ENCODE results near the gene MSRB1. TPM values are rescaled to one million over a fixed set of nuclear protein-coding genes. Genes with fewer than 3 reads are reported as not detected.

Gene MSRB1
- total RNA-seq, 1 experiment from 2014 or later: 18.3 TPM

- CTCF ChIA-PET: no interaction called here
- no peak overlapping the region for H2AFZ ChIP-seq (ENCODE audit: low read depth, low read length, poor library complexity, severe bottlenecking)
- BruUV-seq (replicated peaks): no TSS peak
Measured at GRCh38 chr16:1938316-1938715, 4.7 kb downstream of the MSRB1 start.

DNA sequence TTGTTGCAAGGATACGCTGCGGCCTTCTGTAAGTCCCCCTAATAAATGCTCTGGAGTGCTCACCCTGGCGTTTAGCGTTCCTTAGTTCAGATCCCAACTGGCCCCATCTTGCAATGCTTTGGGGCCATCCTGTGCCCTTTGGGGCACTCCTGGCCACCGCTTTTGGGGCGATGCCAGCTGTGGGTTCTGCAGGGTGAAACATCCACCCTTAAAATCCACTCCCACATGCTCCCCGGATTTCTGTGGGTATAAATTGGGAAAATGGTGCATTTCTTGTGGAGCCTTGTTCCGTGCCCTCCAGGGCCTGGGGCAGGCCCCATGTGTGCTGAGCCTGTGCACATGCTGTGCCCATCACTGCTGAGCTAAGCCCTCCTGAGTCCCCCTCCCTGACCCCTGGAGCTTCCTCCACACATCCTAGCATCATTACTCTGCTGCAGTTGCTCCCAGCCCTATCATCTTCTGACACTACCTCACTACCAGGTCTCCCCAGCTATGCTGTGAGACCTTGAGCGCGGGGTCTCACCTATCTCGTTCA, 6.0 kb downstream of the MSRB1 start:
- Histone ChIP-seq H3K27ac (ENCODE audit: low read depth, low read length) (no peak overlapping the region), H4K20me1 (ENCODE audit: insufficient read depth) (no peaks in the 10 kb centered on the region), H3K36me3 (ENCODE audit: control insufficient read depth in 1 of 2, insufficient read depth in 2 of 2, low read length in 2 of 2) (peaks cover 5 to 6% of the 10 kb centered on the region in 2 experiments; a peak in 3 of 4 replicates), H3K4me3 (replicated peaks in 1 of 2; ENCODE audit: low read depth in 1 of 2, low read length in 2 of 2) (no peak overlapping the region), H3K9ac (ENCODE audit: low read length) (no peak overlapping the region), H3K79me2 (ENCODE audit: insufficient read depth, low read length) (no peaks in the 10 kb centered on the region), H2AFZ (ENCODE audit: low read depth, low read length, poor library complexity, severe bottlenecking) (no peak overlapping the region), H3K9me3 (ENCODE audit: control insufficient read depth in 1 of 2, insufficient read depth in 1 of 2, low read depth in 1 of 2, low read length in 2 of 2) (no peaks in the 10 kb centered on the region), H3K9me2 (ENCODE audit: insufficient read depth) (no peaks in the 10 kb centered on the region), H3K4me1 (ENCODE audit: control insufficient read depth in 1 of 2, insufficient read depth in 2 of 2, low read length in 2 of 2) (peaks cover 22 to 26% of the 10 kb centered on the region in 2 experiments), H3K4me2 (ENCODE audit: low read length) (no peak overlapping the region), H3K27me3 (ENCODE audit: insufficient read depth, low read length) (no peaks in the 10 kb centered on the region)
- ATAC-seq (no peak), DNase-seq (ENCODE audit: low read depth, low spot score) (no peak)
- CTCF ChIA-PET: no interaction called here
- TF ChIP-seq, protein P1, sequence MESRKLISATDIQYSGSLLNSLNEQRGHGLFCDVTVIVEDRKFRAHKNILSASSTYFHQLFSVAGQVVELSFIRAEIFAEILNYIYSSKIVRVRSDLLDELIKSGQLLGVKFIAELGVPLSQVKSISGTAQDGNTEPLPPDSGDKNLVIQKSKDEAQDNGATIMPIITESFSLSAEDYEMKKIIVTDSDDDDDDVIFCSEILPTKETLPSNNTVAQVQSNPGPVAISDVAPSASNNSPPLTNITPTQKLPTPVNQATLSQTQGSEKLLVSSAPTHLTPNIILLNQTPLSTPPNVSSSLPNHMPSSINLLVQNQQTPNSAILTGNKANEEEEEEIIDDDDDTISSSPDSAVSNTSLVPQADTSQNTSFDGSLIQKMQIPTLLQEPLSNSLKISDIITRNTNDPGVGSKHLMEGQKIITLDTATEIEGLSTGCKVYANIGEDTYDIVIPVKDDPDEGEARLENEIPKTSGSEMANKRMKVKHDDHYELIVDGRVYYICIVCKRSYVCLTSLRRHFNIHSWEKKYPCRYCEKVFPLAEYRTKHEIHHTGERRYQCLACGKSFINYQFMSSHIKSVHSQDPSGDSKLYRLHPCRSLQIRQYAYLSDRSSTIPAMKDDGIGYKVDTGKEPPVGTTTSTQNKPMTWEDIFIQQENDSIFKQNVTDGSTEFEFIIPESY (IDR thresholded peaks at IDR 0.05; ENCODE audit: extremely low read depth, insufficient replicate concordance, low read length): no peak
- TF ChIP-seq FOSL1 (IDR thresholded peaks at IDR 0.05; ENCODE audit: low read depth) (no peak), SP1 (IDR thresholded peaks at IDR 0.05; ENCODE audit: low read depth) (no peak), EGR1 (IDR thresholded peaks at IDR 0.05; ENCODE audit: low read depth) (no peak), SIN3A (IDR thresholded peaks at IDR 0.05; ENCODE audit: low read depth) (no peak), CBX3 (IDR thresholded peaks at IDR 0.05; ENCODE audit: low read depth) (no peak), CTCF (IDR thresholded peaks at IDR 0.05 in 2 of 3, conservative IDR thresholded peaks at IDR 0.05 in 1 of 3; ENCODE audit: borderline replicate concordance in 1 of 3, insufficient read depth in 1 of 3, low read depth in 2 of 3, low read length in 2 of 3) (no peak), EZH2phosphoT487 (IDR thresholded peaks at IDR 0.05; ENCODE audit: borderline replicate concordance) (no peak)
- TF ChIP-seq, protein P2, sequence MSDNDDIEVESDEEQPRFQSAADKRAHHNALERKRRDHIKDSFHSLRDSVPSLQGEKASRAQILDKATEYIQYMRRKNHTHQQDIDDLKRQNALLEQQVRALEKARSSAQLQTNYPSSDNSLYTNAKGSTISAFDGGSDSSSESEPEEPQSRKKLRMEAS (IDR thresholded peaks at IDR 0.05): no peak
- TF ChIP-seq, protein P3, sequence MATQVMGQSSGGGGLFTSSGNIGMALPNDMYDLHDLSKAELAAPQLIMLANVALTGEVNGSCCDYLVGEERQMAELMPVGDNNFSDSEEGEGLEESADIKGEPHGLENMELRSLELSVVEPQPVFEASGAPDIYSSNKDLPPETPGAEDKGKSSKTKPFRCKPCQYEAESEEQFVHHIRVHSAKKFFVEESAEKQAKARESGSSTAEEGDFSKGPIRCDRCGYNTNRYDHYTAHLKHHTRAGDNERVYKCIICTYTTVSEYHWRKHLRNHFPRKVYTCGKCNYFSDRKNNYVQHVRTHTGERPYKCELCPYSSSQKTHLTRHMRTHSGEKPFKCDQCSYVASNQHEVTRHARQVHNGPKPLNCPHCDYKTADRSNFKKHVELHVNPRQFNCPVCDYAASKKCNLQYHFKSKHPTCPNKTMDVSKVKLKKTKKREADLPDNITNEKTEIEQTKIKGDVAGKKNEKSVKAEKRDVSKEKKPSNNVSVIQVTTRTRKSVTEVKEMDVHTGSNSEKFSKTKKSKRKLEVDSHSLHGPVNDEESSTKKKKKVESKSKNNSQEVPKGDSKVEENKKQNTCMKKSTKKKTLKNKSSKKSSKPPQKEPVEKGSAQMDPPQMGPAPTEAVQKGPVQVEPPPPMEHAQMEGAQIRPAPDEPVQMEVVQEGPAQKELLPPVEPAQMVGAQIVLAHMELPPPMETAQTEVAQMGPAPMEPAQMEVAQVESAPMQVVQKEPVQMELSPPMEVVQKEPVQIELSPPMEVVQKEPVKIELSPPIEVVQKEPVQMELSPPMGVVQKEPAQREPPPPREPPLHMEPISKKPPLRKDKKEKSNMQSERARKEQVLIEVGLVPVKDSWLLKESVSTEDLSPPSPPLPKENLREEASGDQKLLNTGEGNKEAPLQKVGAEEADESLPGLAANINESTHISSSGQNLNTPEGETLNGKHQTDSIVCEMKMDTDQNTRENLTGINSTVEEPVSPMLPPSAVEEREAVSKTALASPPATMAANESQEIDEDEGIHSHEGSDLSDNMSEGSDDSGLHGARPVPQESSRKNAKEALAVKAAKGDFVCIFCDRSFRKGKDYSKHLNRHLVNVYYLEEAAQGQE (IDR thresholded peaks at IDR 0.05; ENCODE audit: low read depth): no peak
- RAD21 ChIA-PET (ENCODE audit: low non-redundant PET in 1 of 2, low total read pairs in 2 of 2, uncharacterized antibody in 2 of 2, unreplicated experiment in 2 of 2): no interaction called here
- POLR2A ChIA-PET: no interaction called here
- no TSS peak for BruUV-seq (replicated peaks)
- intact Hi-C loops (cut with micrococcal nuclease): no loop called here

More at GRCh38 chr16:1938316-1938715, 4.7 kb downstream of the MSRB1 start:
- DNase-seq (ENCODE audit: low read depth, low spot score) (no peak), ATAC-seq (no peak)
- no peaks in the 10 kb centered on the region for H4K20me1 ChIP-seq (ENCODE audit: insufficient read depth)
- H3K4me2 ChIP-seq (ENCODE audit: low read length): no peak overlapping the region
- no peaks in the 10 kb centered on the region for H3K9me3 ChIP-seq (ENCODE audit: control insufficient read depth in 1 of 2, insufficient read depth in 1 of 2, low read depth in 1 of 2, low read length in 2 of 2)
- intact Hi-C loops (cut with micrococcal nuclease): no loop called here
- RAD21 ChIA-PET (ENCODE audit: low non-redundant PET in 1 of 2, low total read pairs in 2 of 2, uncharacterized antibody in 2 of 2, unreplicated experiment in 2 of 2): no interaction called here
- no peaks in the 10 kb centered on the region for H3K79me2 ChIP-seq (ENCODE audit: insufficient read depth, low read length)
- no peaks in the 10 kb centered on the region for H3K9me2 ChIP-seq (ENCODE audit: insufficient read depth)
- POLR2A ChIA-PET: no interaction called here
- no peaks in the 10 kb centered on the region for H3K27me3 ChIP-seq (ENCODE audit: insufficient read depth, low read length)
- H3K9ac ChIP-seq (ENCODE audit: low read length): no peak overlapping the region
- H3K27ac ChIP-seq (ENCODE audit: low read depth, low read length): no peak overlapping the region
- peaks cover 5 to 6% of the 10 kb centered on the region in 2 experiments; a peak in 3 of 4 replicates for H3K36me3 ChIP-seq (ENCODE audit: control insufficient read depth in 1 of 2, insufficient read depth in 2 of 2, low read length in 2 of 2)
- TF ChIP-seq, protein P2 (IDR thresholded peaks at IDR 0.05): no peak
- TF ChIP-seq YY1 (IDR thresholded peaks at IDR 0.05; ENCODE audit: extremely low read depth, insufficient replicate concordance, low read depth, low read length): no peak
- peaks cover 20 to 29% of the 10 kb centered on the region in 2 experiments for H3K4me1 ChIP-seq (ENCODE audit: control insufficient read depth in 1 of 2, insufficient read depth in 2 of 2, low read length in 2 of 2)
- no peak overlapping the region for H3K4me3 ChIP-seq (replicated peaks in 1 of 2; ENCODE audit: low read depth in 1 of 2, low read length in 2 of 2)

Measured in HCT116 (cell line).